GM10847 (cell line): ENCODE results near the gene XBP1.

Experiments used
- POLR2A ChIP-seq: IDR thresholded peaks from 2 replicates; pipeline ENCODE4 v1.6.1; 2011; ENCODE audit not compliant: insufficient read length; ENCODE audit errors: extremely low read depth

Gene XBP1

GRCh38 chr22:28800308-28801041, at the start of gene XBP1:
Gene XBP1, minus strand, starts transcription at chr22:28800569.
- peak; percentile 93 for TF ChIP-seq POLR2A

- no peak for TF ChIP-seq POLR2A
These were observed 46.6 kb upstream of the XBP1 start for GRCh38 chr22:28846994-28847393.

DNA sequence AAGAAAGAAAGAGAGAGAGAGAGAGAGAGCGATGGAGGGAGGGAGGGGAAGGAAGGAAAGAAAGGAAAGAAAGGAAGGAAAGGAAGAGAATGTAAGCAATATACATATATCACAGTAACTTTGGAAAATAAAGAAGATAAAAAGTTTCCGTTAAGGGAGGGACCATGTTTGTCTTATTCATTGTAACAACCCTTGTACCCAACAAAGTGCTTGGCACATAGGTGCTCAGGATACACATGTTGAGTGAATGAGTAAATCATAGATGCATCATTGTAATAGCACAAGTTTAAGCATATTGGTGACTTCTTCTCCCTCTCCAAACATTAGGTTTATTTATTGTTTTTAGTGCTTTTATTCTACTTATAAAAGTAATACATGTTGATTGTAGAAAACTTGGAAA, 43.3 kb upstream of the XBP1 start:
- TF ChIP-seq POLR2A = no peak

DNA sequence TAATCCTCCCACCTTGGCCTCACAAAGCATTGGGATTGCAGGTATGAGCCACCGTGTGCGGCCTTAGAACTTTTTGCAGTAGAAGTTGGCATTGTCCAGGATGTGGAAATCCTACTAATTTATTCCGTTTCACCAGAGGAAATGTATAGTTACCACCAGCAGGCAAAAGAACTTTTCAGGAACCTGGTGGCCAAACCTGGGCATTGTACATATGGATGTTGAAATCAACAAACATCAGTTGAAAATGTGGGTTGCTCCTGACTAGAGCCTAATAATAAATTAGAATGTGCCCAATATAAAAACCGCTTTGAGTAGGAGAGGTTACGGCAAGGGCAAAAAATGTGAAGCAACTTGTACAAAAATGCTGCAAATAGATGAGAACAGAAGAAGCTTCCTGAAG, 40.7 kb upstream of the XBP1 start:
- TF ChIP-seq POLR2A = no peak

DNA sequence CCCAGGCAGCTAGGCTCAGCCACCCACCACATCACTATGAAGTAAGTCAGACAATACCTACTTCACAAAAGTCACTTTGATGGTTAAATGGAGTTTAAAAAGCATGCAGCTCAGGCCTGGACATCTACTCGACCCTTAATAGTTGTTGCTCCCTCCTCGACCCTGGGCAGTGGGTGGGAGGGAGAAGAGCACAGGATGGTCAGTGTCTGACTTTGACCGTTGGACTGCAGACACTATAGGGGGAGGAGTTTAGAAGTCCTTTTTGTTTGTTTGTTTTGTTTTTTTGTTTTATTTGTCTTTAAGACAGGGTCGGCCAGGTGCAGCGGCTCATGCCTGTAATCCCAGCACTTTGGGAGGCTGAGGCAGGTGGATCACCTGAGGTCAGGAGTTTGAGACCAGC, 38.6 kb upstream of the XBP1 start:
- no peak for TF ChIP-seq POLR2A

DNA sequence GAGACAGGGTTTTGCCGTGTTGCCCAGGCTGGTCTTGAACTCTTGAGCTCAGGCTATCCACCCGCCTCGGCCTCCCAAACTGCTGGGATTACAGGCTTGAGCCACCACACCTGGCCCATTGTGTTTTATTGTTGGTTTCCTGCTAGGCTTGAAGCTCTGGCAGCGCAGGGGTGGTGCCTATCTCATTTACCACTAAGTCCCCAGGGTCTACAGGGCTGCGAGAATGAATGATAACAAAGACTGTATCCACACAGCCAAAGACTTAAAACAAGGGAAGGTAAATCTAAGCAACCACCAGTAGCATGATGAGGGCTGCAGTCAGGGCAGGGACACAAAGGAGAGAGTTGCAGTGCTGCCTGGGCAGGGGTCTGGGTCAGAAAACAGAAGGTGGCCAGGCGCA, 37.3 kb upstream of the XBP1 start:
- no peak for TF ChIP-seq POLR2A

DNA sequence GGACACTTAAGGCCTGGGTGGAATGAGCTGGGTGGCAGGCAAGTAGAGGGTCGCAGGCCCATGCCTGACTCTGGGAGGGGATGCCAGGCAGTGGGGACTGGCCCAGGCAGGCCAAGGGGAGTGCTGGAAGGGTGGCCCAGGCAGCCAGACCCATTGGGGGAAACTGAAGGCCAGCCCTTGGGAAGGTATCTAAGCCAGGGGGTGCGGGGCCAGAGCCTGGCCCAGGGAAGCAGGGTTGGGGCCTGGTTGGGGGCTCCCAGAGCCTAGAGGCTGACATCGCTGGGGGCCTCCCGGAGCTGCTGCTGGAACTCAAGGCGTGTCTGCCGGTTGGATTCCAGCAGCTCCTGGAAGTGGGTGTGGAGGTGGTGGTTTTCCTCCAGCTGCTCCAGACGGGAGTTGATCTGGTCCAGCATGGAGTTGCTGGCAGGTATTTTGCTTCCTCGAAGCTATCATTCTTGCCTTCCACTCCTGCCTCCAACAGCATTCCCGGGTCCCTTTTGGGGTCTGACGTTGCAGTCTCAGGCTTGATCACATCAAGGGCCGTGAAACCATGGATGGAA, 35.3 kb upstream of the XBP1 start:
- no peak for TF ChIP-seq POLR2A

GRCh38 chr22:28833276-28833923, 33.0 kb upstream of the XBP1 start:
- TF ChIP-seq POLR2A = no peak

- no peak for TF ChIP-seq POLR2A
These were observed 32.4 kb upstream of the XBP1 start for GRCh38 chr22:28832731-28833130.

DNA sequence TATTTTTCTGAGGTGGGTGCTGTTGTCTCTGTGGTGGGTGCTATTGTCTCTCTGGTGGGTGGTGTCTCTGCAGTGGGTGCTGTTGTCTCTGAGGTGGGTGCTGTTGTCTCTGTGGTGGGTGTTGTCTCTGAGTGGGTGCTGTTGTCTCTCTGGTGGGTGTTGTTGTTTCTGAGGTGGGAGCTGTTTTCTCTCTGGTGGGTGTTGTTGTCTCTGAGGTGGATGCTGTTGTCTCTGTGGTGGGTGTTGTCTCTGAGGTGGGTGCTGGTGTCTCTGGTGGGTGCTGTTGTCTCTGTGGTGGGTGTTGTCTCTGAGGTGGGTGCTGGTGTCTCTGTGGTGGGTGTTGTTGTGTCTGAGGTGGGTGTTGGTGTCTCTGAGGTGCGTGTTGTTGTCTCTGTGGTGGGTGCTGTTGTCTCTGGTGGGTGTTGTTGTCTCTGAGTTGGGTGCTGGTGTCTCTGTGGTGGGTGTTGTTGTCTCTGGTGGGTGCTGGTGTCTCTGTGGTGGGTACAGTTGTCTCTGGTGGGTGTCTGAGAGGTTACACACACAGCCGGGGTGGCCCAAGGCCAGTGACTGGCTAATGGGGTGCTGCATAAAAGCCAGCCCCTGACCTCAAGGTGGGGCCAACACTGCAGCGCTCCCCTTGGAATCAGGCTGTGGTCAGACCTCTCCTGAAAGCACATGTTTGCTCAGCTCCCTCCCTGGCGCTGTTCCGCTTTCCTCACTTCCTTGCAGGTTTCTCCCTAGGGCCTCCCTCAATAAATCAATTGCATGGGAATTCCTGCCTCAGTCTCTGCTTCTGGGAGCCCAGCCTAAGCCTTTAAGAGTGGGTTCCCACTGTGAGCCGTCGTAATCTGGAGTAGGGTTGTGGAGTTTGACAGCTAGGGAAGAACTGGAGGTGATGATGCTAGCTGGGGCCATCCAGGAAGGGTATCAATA, 31.0 kb upstream of the XBP1 start:
- TF ChIP-seq POLR2A = no peak

GRCh38 chr22:28830441-28830840, 30.1 kb upstream of the XBP1 start:
- TF ChIP-seq POLR2A = no peak

DNA sequence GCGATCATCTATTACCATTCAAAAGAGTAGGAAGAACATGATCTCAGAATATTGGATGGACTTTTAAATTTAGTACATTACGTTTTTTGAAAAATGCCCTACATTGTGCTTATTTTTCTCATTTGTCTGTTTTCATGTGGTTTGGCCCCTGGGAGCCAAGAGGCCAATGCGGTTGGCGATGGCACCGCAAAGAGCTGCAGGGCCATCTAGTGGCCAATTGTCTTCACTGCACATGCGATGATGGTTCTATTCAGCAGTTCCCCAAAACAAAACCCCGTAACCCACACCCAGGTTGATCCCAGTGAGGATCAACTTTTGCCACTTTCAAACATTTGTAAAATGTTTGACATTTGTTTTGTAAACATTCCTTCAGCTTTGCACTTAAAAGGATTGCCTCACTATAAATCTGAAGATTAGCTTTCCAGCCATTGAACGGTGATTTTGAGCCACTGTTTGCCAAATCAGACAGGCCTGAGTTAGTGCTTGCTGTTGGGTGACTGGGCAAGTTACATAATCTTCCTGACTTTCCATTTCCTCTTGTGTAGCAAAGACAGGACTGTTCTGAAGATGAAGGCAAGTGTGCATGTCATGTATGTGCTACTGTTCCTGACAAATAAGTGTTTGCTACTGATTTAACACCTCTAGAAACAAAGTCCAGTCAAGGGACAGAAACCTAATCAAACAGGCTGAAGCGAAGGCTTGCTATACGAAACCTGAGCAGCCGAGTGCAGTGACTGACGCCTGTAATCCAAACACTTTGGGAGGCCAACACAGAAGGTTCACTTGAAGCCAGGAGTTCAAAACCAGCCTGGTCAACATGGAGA, 29.2 kb upstream of the XBP1 start:
- TF ChIP-seq POLR2A = no peak

DNA sequence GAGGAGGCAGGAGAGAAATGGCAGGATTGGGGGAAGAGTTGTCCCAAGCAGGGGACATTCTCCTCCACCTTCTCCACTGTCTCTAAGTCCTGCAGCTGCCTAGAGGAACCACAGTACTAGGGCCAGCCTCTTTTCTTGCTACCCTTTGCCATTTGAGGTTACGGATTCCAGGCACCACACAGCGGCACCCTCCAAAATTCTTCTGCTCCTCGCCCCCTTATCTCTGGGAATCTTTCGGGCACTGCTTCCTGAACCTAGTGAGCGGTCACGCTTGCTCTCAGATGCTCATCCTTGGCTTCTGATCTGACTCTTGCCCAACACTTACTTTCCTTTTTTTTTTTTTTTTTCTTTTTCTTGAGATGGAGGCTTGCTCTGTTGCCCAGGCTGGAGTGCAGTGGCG, 26.6 kb upstream of the XBP1 start:
- no peak for TF ChIP-seq POLR2A

GRCh38 chr22:28822930-28823551, 22.7 kb upstream of the XBP1 start:
- TF ChIP-seq POLR2A = no peak
